Vagina (tissue), 2 donors: ENCODE measurements around the gene STX11. TPM values are rescaled to one million over a fixed set of nuclear protein-coding genes. Genes with fewer than 3 reads are reported as not detected.
"Not testable (repeated sequence)": the region's sequence is repeated elsewhere in the genome, so short reads cannot be mapped to it uniquely, and the experiment has no call there.

ENCODE experiments used
- DNase-seq, 2 donors: peaks; one replicate each; pipeline ENCODE4 v3.0.0-alpha.2; 2017; ENCODE audit errors: extremely low spot score in 2 of 2
- H3K27ac ChIP-seq: fragments of 200-600 bp; sonication (generic); one replicate; pipeline ENCODE4 v1.5.1; 2019
- H3K27me3 ChIP-seq: fragments of 200-600 bp; sonication (generic); one replicate; pipeline ENCODE4 v1.5.1; 2019
- H3K36me3 ChIP-seq, 2 donors: fragments of 200-600 bp; sonication (generic); one replicate each; pipeline ENCODE4 v1.5.1; 2017 to 2019
- H3K4me1 ChIP-seq: fragments of 200-600 bp; sonication (generic); one replicate; pipeline ENCODE4 v1.5.1; 2019
- H3K4me3 ChIP-seq, 2 donors: fragments of 200-600 bp; sonication (generic); 1 replicate in 1 of 2; 2 replicates in 1 of 2; pipeline ENCODE4 v1.5.1; 2016 to 2019
- H3K9me3 ChIP-seq: fragments of 200-600 bp; sonication (generic); one replicate; pipeline ENCODE4 v1.5.1; 2019
- CTCF ChIP-seq, 3 experiments: fragments of 450-650 bp in 2 of 3; fragments of 200-600 bp in 1 of 3; sonication (generic) in 1 of 3; IDR thresholded peaks; one replicate each; pipeline ENCODE4 v1.5.1; 2017 to 2019; ENCODE audit warnings: antibody characterized with exemption in 3 of 3, mild to moderate bottlenecking in 2 of 3, moderate library complexity in 2 of 3
- POLR2A ChIP-seq, 2 donors: fragments of 450-650 bp; IDR thresholded peaks; one replicate each; pipeline ENCODE4 v1.6.1; 2017; ENCODE audit warnings: antibody characterized with exemption in 2 of 2, mild to moderate bottlenecking in 2 of 2, moderate library complexity in 2 of 2
- POLR2AphosphoS5 ChIP-seq, 2 donors: sonication (generic); formaldehyde crosslinking; IDR thresholded peaks; one replicate each; pipeline ENCODE4 v1.9.0; 2017; ENCODE audit warnings: antibody characterized with exemption in 2 of 2, mild to moderate bottlenecking in 2 of 2, low read depth in 1 of 2; ENCODE audit not compliant: insufficient read depth in 1 of 2
- intact Hi-C: fragments of 100-400 bp; cut with DNase I; formaldehyde crosslinking; loops from one replicate; pipeline ENCODE4 v1.15.1; 2023
- total RNA-seq: library from RNA; depleted of rRNA; stranded (reverse); fragments of >200 nt; gene quantifications from one replicate; pipeline ENCODE4 v1.2.3, GENCODE V29; 2016

STX11 gene
- total RNA-seq, 1 donor from 2014 or later = 5.4 TPM

- Histone ChIP-seq H3K4me3 (no peak overlapping the region), H3K36me3 (no peaks in the 10 kb centered on the region), H3K4me1 (no peaks in the 10 kb centered on the region), H3K27me3 (no peaks in the 10 kb centered on the region), H3K27ac (no peak overlapping the region), H3K9me3 (no peaks in the 10 kb centered on the region)
- TF ChIP-seq POLR2A (IDR thresholded peaks at IDR 0.05) (no peak), POLR2AphosphoS5 (IDR thresholded peaks at IDR 0.05; ENCODE audit: insufficient read depth in 1 of 2, low read depth in 1 of 2) (no peak), CTCF (IDR thresholded peaks at IDR 0.05) (no peak)
- intact Hi-C loops = no loop called here
- DNase-seq = no peak
Measured at GRCh38 chr6:144176043-144176442, 25.7 kb downstream of the STX11 start.

GRCh38 chr6:144177726-144178125 lies 27.4 kb downstream of the STX11 start:
- H3K4me3 ChIP-seq = no peak overlapping the region
- TF ChIP-seq CTCF (IDR thresholded peaks at IDR 0.05) = no peak
- TF ChIP-seq POLR2A (IDR thresholded peaks at IDR 0.05) = no peak
- no peak for TF ChIP-seq POLR2AphosphoS5 (IDR thresholded peaks at IDR 0.05; ENCODE audit: insufficient read depth in 1 of 2, low read depth in 1 of 2)
- no peak for DNase-seq
- no peaks in the 10 kb centered on the region for H3K9me3 ChIP-seq
- intact Hi-C loops = no loop called here
- H3K27me3 ChIP-seq = no peaks in the 10 kb centered on the region
- H3K4me1 ChIP-seq = no peaks in the 10 kb centered on the region
- no peak overlapping the region for H3K27ac ChIP-seq
- no peaks in the 10 kb centered on the region for H3K36me3 ChIP-seq

- intact Hi-C loops = no loop called here
- Histone ChIP-seq H3K36me3 (no peaks in the 10 kb centered on the region), H3K4me1 (no peaks in the 10 kb centered on the region), H3K27ac (no peak overlapping the region), H3K27me3 (no peaks in the 10 kb centered on the region), H3K4me3 (no peak overlapping the region), H3K9me3 (no peaks in the 10 kb centered on the region)
- DNase-seq = no peak
- TF ChIP-seq POLR2A (IDR thresholded peaks at IDR 0.05) (no peak), CTCF (IDR thresholded peaks at IDR 0.05) (no peak), POLR2AphosphoS5 (IDR thresholded peaks at IDR 0.05; ENCODE audit: insufficient read depth in 1 of 2, low read depth in 1 of 2) (no peak)
Measured at GRCh38 chr6:144178323-144178722, 28.0 kb downstream of the STX11 start.

- no peaks in the 10 kb centered on the region for H3K36me3 ChIP-seq
- no peak overlapping the region for H3K4me3 ChIP-seq
- no peak overlapping the region for H3K27ac ChIP-seq
- H3K9me3 ChIP-seq = no peaks in the 10 kb centered on the region
- no peak for DNase-seq
- no peak for TF ChIP-seq POLR2A (IDR thresholded peaks at IDR 0.05)
- no peak for TF ChIP-seq POLR2AphosphoS5 (IDR thresholded peaks at IDR 0.05; ENCODE audit: insufficient read depth in 1 of 2, low read depth in 1 of 2)
- TF ChIP-seq CTCF (IDR thresholded peaks at IDR 0.05) = no peak
- H3K4me1 ChIP-seq = no peaks in the 10 kb centered on the region
- H3K27me3 ChIP-seq = no peaks in the 10 kb centered on the region
- intact Hi-C loops = no loop called here
Measured at GRCh38 chr6:144179237-144179636, 28.9 kb downstream of the STX11 start.

- no peaks in the 10 kb centered on the region for H3K36me3 ChIP-seq
- no peak overlapping the region for H3K27ac ChIP-seq
- TF ChIP-seq POLR2A (IDR thresholded peaks at IDR 0.05) = no peak
- no peak for TF ChIP-seq CTCF (IDR thresholded peaks at IDR 0.05)
- no peak for TF ChIP-seq POLR2AphosphoS5 (IDR thresholded peaks at IDR 0.05; ENCODE audit: insufficient read depth in 1 of 2, low read depth in 1 of 2)
- no peaks in the 10 kb centered on the region for H3K27me3 ChIP-seq
- H3K4me1 ChIP-seq = peaks cover 1% of the 10 kb centered on the region
- no peak overlapping the region for H3K4me3 ChIP-seq
- intact Hi-C loops = no loop called here
- DNase-seq = no peak
- no peaks in the 10 kb centered on the region for H3K9me3 ChIP-seq
Measured at GRCh38 chr6:144179828-144180227, 29.5 kb downstream of the STX11 start.

- H3K27ac ChIP-seq, H3K27me3 ChIP-seq, H3K4me1 ChIP-seq, H3K9me3 ChIP-seq, H3K4me3 ChIP-seq, H3K36me3 ChIP-seq, intact Hi-C loops, DNase-seq: not testable (repeated sequence)
Measured at GRCh38 chr6:144180354-144180753, 30.0 kb downstream of the STX11 start.
